GM12878 (cell line): ENCODE results near the gene SPDYC.
"Not testable (repeated sequence)": the region's sequence is repeated elsewhere in the genome, so short reads cannot be mapped to it uniquely, and the experiment has no call there.

Experiments used
- BHLHE40 ChIP-seq, 2 experiments: fragments of 450-650 bp in 1 of 2; IDR thresholded peaks; 2 replicates each; pipeline ENCODE4 v1.6.1; 2011 to 2017; ENCODE audit warnings: low read depth in 2 of 2, borderline replicate concordance in 1 of 2, improper control_type of control experiment in 1 of 2, low read length in 1 of 2, mild to moderate bottlenecking in 1 of 2
- BMI1 ChIP-seq: fragments of 450-650 bp; IDR thresholded peaks from 2 replicates; pipeline ENCODE4 v1.6.1; 2016; ENCODE audit warnings: mild to moderate bottlenecking, moderate library complexity, borderline replicate concordance
- CREB1 ChIP-seq: IDR thresholded peaks from 2 replicates; pipeline ENCODE4 v1.6.1; 2012; ENCODE audit warnings: low read depth, mild to moderate bottlenecking, inconsistent platforms
- EGR1 ChIP-seq, 2 experiments: IDR thresholded peaks; 1 replicate in 1 of 2; 2 replicates in 1 of 2; pipeline ENCODE4 v1.6.1; 2011 to 2012; ENCODE audit warnings: low read depth in 2 of 2, low read length in 2 of 2, borderline replicate concordance in 1 of 2, mild to moderate bottlenecking in 1 of 2, moderate library complexity in 1 of 2
- MYC ChIP-seq: IDR thresholded peaks from 2 replicates; pipeline ENCODE4 v1.6.1; 2011; ENCODE audit warnings: mild to moderate bottlenecking, low read length, moderate library complexity, inconsistent platforms; ENCODE audit not compliant: insufficient read depth, insufficient replicate concordance, insufficient read length, severe bottlenecking
- POLR2AphosphoS5 ChIP-seq: IDR thresholded peaks from 2 replicates; pipeline ENCODE4 v1.6.1; 2011; ENCODE audit warnings: mild to moderate bottlenecking, low read length, inconsistent platforms
- RBBP5 ChIP-seq: fragments of 200-600 bp; sonication (generic); conservative IDR thresholded peaks from 2 replicates; pipeline ENCODE4 v1.6.1; 2016
- SMC3 ChIP-seq: IDR thresholded peaks from 2 replicates; pipeline ENCODE4 v1.6.1; 2011; ENCODE audit warnings: low read length, improper control_type of control experiment, borderline replicate concordance
- STAT1 ChIP-seq: fragments of 450-650 bp; conservative IDR thresholded peaks from 2 replicates; pipeline ENCODE4 v1.6.1; 2014; ENCODE audit warnings: antibody characterized with exemption, mild to moderate bottlenecking
- ZNF274 ChIP-seq: IDR thresholded peaks from one replicate; pipeline ENCODE4 v1.8.0; 2011; ENCODE audit not compliant: insufficient read length, insufficient read depth
- ZSCAN29 ChIP-seq: fragments of 450-650 bp; IDR thresholded peaks from 2 replicates; pipeline ENCODE4 v1.6.1; 2017; ENCODE audit warnings: mild to moderate bottlenecking, moderate library complexity
- TF ChIP-seq, protein P1 (sequence below), 3 experiments: IDR thresholded peaks in 2 of 3; conservative IDR thresholded peaks in 1 of 3; 2 replicates each; pipeline ENCODE4 v1.5.1; 2011; ENCODE audit warnings: low read depth in 3 of 3, low read length in 3 of 3, mild to moderate bottlenecking in 3 of 3, control low read depth in 2 of 3, moderate library complexity in 2 of 3, inconsistent platforms in 1 of 3, mixed read lengths in 1 of 3; ENCODE audit not compliant: control insufficient read depth in 2 of 3, insufficient read depth in 1 of 3; ENCODE audit errors: extremely low read depth in 1 of 3
- TF ChIP-seq, protein P2 (sequence below): IDR thresholded peaks from 2 replicates; pipeline ENCODE4 v1.6.1; 2011; ENCODE audit warnings: low read depth, low read length, improper control_type of control experiment, borderline replicate concordance

DNA sequence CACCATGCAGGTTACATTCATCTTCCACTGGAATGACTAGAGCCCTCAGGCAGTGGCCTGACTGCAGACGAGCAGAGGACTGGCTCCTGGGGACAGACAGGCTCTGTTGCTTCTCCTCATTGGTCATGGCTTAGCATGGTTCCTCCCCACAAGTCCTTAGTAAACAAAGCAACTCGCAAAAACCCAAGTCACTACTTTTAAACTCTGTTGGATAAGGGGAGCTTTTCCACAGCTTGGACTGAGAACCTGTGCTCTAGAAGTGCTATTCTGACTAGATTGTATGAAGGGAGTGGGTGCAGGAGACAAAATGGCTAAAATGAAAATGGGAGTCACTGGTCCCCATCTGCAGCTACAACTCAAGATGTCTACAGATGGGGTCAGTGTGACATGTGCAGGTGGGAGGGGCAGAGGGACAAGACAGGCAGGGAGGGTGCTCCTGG is 4.6 kb downstream of the SPDYC start:
- not testable (repeated sequence) for TF ChIP-seq RBBP5; ZNF274; BHLHE40 (IDR thresholded peaks at IDR 0.05; ENCODE audit: borderline replicate concordance in 1 of 2, low read depth in 2 of 2, low read length in 1 of 2); CREB1; MYC; STAT1; BMI1; ZSCAN29; POLR2AphosphoS5; SMC3; EGR1 (IDR thresholded peaks at IDR 0.05; ENCODE audit: borderline replicate concordance in 1 of 2, low read depth in 2 of 2, low read length in 2 of 2)
- TF ChIP-seq, protein P1, sequence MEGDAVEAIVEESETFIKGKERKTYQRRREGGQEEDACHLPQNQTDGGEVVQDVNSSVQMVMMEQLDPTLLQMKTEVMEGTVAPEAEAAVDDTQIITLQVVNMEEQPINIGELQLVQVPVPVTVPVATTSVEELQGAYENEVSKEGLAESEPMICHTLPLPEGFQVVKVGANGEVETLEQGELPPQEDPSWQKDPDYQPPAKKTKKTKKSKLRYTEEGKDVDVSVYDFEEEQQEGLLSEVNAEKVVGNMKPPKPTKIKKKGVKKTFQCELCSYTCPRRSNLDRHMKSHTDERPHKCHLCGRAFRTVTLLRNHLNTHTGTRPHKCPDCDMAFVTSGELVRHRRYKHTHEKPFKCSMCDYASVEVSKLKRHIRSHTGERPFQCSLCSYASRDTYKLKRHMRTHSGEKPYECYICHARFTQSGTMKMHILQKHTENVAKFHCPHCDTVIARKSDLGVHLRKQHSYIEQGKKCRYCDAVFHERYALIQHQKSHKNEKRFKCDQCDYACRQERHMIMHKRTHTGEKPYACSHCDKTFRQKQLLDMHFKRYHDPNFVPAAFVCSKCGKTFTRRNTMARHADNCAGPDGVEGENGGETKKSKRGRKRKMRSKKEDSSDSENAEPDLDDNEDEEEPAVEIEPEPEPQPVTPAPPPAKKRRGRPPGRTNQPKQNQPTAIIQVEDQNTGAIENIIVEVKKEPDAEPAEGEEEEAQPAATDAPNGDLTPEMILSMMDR (IDR thresholded peaks at IDR 0.05 in 2 of 3, conservative IDR thresholded peaks at IDR 0.05 in 1 of 3; ENCODE audit: control insufficient read depth in 2 of 3, extremely low read depth in 1 of 3, insufficient read depth in 1 of 3, low read depth in 3 of 3, low read length in 3 of 3), result not testable (repeated sequence)
- TF ChIP-seq, protein P2, sequence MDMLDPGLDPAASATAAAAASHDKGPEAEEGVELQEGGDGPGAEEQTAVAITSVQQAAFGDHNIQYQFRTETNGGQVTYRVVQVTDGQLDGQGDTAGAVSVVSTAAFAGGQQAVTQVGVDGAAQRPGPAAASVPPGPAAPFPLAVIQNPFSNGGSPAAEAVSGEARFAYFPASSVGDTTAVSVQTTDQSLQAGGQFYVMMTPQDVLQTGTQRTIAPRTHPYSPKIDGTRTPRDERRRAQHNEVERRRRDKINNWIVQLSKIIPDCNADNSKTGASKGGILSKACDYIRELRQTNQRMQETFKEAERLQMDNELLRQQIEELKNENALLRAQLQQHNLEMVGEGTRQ, result not testable (repeated sequence)
